Smooth muscle cell (in vitro differentiated cells): ENCODE results near the gene BAHCC1. TPM values are rescaled to one million over a fixed set of nuclear protein-coding genes. Genes with fewer than 3 reads are reported as not detected.
A peak's percentile ranks its signal among the peaks of the same experiment; 100 is the strongest.
"Not testable (repeated sequence)": the region's sequence is repeated elsewhere in the genome, so short reads cannot be mapped to it uniquely, and the experiment has no call there.

ENCODE experiments used
- DNase-seq: peaks from one replicate; lab custom pipeline; 2025; ENCODE audit not compliant: unreplicated experiment; lab: John Stamatoyannopoulos, UW
- H2AFZ ChIP-seq: fragments of 200-600 bp; sonication (generic); 2 replicates; pipeline ENCODE4 v1.6.0; 2016; ENCODE audit warnings: antibody characterized with exemption, low read depth, mild to moderate bottlenecking
- H3F3A ChIP-seq: fragments of 200-600 bp; sonication (generic); 2 replicates; pipeline ENCODE4 v1.6.0; 2017; ENCODE audit warnings: antibody characterized with exemption, low read depth
- H3K27ac ChIP-seq: fragments of 200-600 bp; sonication (generic); 2 replicates; pipeline ENCODE4 v1.5.1; 2016; ENCODE audit warnings: low read depth, mild to moderate bottlenecking
- H3K27me3 ChIP-seq: fragments of 200-600 bp; sonication (generic); 2 replicates; pipeline ENCODE4 v1.6.1; 2016; ENCODE audit warnings: low read depth, mild to moderate bottlenecking
- H3K36me3 ChIP-seq: fragments of 200-600 bp; sonication (generic); 2 replicates; pipeline ENCODE4 v1.5.1; 2016; ENCODE audit warnings: low read depth
- H3K4me1 ChIP-seq: fragments of 200-600 bp; sonication (generic); 2 replicates; pipeline ENCODE4 v1.5.1; 2016; ENCODE audit warnings: low read depth
- H3K4me2 ChIP-seq: fragments of 200-600 bp; sonication (generic); 2 replicates; pipeline ENCODE4 v1.6.0; 2016; ENCODE audit warnings: mild to moderate bottlenecking
- H3K4me3 ChIP-seq: fragments of 200-600 bp; sonication (generic); 2 replicates; pipeline ENCODE4 v1.5.1; 2016; ENCODE audit warnings: mild to moderate bottlenecking
- H3K79me2 ChIP-seq: fragments of 200-600 bp; sonication (generic); 2 replicates; pipeline ENCODE4 v1.6.0; 2016; ENCODE audit warnings: low read depth, mild to moderate bottlenecking
- H3K9ac ChIP-seq: fragments of 200-600 bp; sonication (generic); 2 replicates; pipeline ENCODE4 v1.6.0; 2016; ENCODE audit warnings: low read depth
- H3K9me3 ChIP-seq: fragments of 200-600 bp; sonication (generic); replicated peaks from 2 replicates; pipeline ENCODE4 v1.5.1; 2016; ENCODE audit warnings: low read depth
- H4K20me1 ChIP-seq: fragments of 200-600 bp; sonication (generic); 2 replicates; pipeline ENCODE4 v1.6.0; 2016; ENCODE audit warnings: low read depth
- CTCF ChIP-seq: fragments of 200-600 bp; sonication (generic); IDR thresholded peaks from 2 replicates; pipeline ENCODE4 v1.5.1; 2017; ENCODE audit warnings: borderline replicate concordance, mild to moderate bottlenecking, antibody characterized with exemption; ENCODE audit not compliant: insufficient read depth, poor library complexity, severe bottlenecking
- WGBS: methylation state at CpG from one replicate; pipeline ENCODE4 v1.1.7; 2016; ENCODE audit warnings: low lambda C conversion rate; 5-methylcytosine and 5-hydroxymethylcytosine counted together
- polyA plus RNA-seq: library from polyadenylated mRNA; unstranded; fragments of >200 nt; fragmentation: Nextera tagmentation; extraction: Ambion mirVana; gene quantifications from 2 replicates; pipeline ENCODE4 v1.2.1, GENCODE V29; 2016
- total RNA-seq: library from RNA; depleted of rRNA; stranded (reverse); fragments of >200 nt; gene quantifications from 2 replicates; pipeline ENCODE4 v1.2.3, GENCODE V29; 2014

BAHCC1 gene
- total and polyA plus RNA-seq, 2 experiments from 2014 or later: 3.2 to 4.6 TPM

- TF ChIP-seq CTCF: no peak
- H3F3A ChIP-seq: no peaks in the 10 kb centered on the region
- no peaks in the 10 kb centered on the region for H3K9me3 ChIP-seq
- 84% methylated on average over 8 of the region's 8 CpGs for WGBS
- H3K79me2 ChIP-seq: peaks cover 12% of the 10 kb centered on the region
- H3K27ac ChIP-seq: no peak overlapping the region
- H4K20me1 ChIP-seq: no peaks in the 10 kb centered on the region
- H3K4me3 ChIP-seq: no peak overlapping the region
- DNase-seq: no peak
- peaks cover 8% of the 10 kb centered on the region for H3K4me1 ChIP-seq
- H3K9ac ChIP-seq: no peak overlapping the region
- H3K36me3 ChIP-seq: no peaks in the 10 kb centered on the region
- H2AFZ ChIP-seq: no peak overlapping the region
- peak overlapping the region; percentile 13 for H3K4me2 ChIP-seq
- H3K27me3 ChIP-seq: no peaks in the 10 kb centered on the region
These were observed 44.9 kb upstream of the BAHCC1 start for GRCh38 chr17:81350320-81350890.

- not testable (repeated sequence) for H3K27me3 ChIP-seq, H3K79me2 ChIP-seq, H3F3A ChIP-seq, H3K9me3 ChIP-seq, H3K36me3 ChIP-seq, H3K4me1 ChIP-seq, H3K4me2 ChIP-seq, H2AFZ ChIP-seq, H3K27ac ChIP-seq, DNase-seq, H3K4me3 ChIP-seq, H4K20me1 ChIP-seq, H3K9ac ChIP-seq
- WGBS: 91% methylated on average over 25 of the region's 25 CpGs
These were observed 43.8 kb upstream of the BAHCC1 start for GRCh38 chr17:81351329-81352052.

GRCh38 chr17:81352056-81352455 lies 43.2 kb upstream of the BAHCC1 start:
- not testable (repeated sequence) for H4K20me1 ChIP-seq, DNase-seq, H3K27ac ChIP-seq, H3K27me3 ChIP-seq, H3K9me3 ChIP-seq, H3K4me3 ChIP-seq, H3K4me1 ChIP-seq, H2AFZ ChIP-seq, H3K4me2 ChIP-seq, H3K79me2 ChIP-seq, H3F3A ChIP-seq, H3K9ac ChIP-seq, H3K36me3 ChIP-seq
- WGBS: 92% methylated on average over 27 of the region's 38 CpGs

DNA sequence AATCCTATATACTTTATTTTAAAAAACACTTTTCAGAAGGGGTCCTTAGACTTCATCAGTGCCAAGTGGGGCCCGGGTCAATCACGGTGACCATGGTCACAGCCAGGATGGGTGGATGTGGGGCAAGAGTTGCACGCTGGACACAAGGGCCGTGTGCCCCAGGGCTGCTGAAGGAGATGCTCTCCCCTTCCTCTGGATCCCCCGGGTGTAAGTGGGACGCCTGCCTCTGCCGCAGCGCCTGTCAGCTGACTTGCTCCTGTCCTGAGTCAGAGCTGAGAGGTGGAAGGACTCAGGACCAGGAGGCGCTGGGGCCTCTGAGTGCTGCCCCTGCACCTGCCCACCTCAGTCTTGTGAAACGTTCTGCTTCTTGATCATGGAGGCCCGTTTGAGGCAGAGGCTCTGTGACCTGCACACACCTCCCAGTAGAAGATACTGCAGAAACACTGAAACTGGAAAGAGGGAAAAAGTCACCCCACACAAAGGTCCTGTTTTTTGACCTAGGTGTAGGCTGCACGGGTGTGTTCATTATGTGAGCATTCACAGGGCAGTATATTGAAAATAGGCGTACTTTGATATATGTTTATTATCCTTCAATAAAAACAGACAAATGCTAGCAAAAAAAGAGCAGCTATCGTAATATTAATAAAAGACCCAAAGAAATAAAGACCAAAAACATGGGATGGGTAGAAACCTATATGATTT lies 40.9 kb upstream of the BAHCC1 start:
- H3K4me2 ChIP-seq: no peak overlapping the region
- TF ChIP-seq CTCF: no peak
- H2AFZ ChIP-seq: no peak overlapping the region
- H3K9me3 ChIP-seq: no peaks in the 10 kb centered on the region
- H3K4me1 ChIP-seq: no peaks in the 10 kb centered on the region
- no peaks in the 10 kb centered on the region for H3K27me3 ChIP-seq
- no peak for DNase-seq
- no peak overlapping the region for H3K27ac ChIP-seq
- H3K36me3 ChIP-seq: no peaks in the 10 kb centered on the region
- no peaks in the 10 kb centered on the region for H4K20me1 ChIP-seq
- no peak overlapping the region for H3K4me3 ChIP-seq
- H3K79me2 ChIP-seq: no peaks in the 10 kb centered on the region
- H3F3A ChIP-seq: no peaks in the 10 kb centered on the region
- no peak overlapping the region for H3K9ac ChIP-seq
- WGBS: 92% methylated on average over 14 of the region's 14 CpGs
